ENCODE data around the gene LRP8.

LRP8 gene

GRCh38 chr1:53324321-53324720, 3.5 kb downstream of the LRP8 start:
- DNase-seq (ENCODE audit: low read depth in 2 of 2), result no peak

DNA sequence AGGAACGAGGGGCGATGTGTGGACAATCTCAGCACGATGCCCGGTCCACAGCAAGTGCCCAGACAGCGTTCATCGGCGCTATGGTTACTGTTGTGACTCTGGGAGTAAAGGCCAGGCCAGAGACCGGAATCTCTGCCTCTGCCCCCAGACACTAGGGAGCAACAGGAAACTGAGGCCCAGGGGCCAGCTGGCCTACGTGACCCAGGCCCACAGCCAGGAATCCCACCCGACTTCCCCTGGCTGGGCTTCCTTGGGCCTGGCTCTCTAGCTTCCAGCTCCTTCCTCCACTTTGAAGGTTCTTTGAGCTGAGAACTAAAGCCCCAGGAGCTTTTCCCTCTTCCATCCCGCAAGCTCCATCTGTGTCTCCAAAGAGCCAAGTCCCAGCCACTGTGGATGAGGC, 4.6 kb downstream of the LRP8 start:
- no peak for DNase-seq (ENCODE audit: low read depth in 2 of 2)

DNA sequence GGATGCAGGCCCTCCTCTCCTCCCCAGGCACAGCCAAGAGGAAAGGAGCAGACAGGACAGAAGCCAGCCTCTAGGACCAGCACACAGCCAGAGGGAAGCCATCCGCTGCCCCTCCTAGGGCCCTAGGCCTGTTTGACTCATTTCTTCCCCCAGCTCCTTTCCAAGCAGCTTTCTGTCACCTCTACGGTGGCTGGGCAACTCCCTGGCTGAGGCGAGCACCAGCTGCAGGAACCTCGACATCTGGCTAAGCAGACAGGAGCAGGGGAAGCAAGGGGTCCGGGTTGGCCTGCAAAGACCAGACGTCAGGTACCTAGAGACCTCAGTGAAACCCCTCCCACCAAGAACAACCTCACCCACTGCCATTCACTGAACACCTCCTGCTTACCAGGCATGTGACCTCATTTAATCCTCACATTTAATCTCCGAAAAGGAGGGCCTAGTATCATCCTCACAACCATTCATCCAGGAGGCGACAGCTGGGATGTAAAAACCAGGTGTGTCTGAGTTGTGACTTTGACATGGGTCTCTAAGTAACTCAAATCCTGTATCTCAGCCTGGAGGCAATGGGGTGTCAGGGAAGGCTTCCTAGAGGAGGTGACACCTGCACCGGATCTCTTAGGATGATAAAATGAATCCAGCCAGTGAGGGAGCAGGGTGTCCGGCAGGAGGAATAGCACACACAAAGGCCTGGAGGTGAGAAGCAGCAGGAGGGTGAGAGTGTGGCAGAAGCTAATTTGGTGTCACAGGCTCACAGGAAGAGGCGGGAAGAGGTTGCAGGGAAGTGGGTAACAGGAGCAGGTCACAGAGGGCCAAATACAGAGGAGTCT, 5.9 kb downstream of the LRP8 start:
- no peak for DNase-seq (ENCODE audit: low read depth in 2 of 2)

GRCh38 chr1:53321366-53321765, 6.5 kb downstream of the LRP8 start:
- no peak for DNase-seq (ENCODE audit: low read depth in 2 of 2)

DNA sequence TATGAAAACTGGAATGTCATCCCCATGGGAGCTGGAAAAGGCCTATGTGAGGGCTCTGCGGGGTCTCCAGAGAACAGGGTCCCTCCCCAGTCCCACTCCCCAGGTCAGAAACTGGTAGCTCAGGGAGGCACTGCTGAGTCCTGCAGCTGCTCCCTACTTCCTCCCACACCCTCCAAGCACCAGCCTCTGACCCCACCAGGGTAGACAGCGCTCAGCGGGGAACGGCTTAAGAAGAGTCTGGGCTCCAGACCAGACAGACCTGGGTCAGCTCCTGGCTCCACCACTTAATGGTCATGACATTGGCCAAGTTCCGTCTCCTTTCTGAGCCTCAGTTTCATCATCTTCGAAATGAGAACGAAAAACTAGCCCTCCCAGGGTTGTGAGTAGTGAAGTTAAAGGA, 7.2 kb downstream of the LRP8 start:
- no peak for DNase-seq (ENCODE audit: low read depth in 2 of 2)

- DNase-seq (ENCODE audit: low read depth in 2 of 2), result no peak
Observed at GRCh38 chr1:53319296-53320101, 8.4 kb downstream of the LRP8 start.

DNA sequence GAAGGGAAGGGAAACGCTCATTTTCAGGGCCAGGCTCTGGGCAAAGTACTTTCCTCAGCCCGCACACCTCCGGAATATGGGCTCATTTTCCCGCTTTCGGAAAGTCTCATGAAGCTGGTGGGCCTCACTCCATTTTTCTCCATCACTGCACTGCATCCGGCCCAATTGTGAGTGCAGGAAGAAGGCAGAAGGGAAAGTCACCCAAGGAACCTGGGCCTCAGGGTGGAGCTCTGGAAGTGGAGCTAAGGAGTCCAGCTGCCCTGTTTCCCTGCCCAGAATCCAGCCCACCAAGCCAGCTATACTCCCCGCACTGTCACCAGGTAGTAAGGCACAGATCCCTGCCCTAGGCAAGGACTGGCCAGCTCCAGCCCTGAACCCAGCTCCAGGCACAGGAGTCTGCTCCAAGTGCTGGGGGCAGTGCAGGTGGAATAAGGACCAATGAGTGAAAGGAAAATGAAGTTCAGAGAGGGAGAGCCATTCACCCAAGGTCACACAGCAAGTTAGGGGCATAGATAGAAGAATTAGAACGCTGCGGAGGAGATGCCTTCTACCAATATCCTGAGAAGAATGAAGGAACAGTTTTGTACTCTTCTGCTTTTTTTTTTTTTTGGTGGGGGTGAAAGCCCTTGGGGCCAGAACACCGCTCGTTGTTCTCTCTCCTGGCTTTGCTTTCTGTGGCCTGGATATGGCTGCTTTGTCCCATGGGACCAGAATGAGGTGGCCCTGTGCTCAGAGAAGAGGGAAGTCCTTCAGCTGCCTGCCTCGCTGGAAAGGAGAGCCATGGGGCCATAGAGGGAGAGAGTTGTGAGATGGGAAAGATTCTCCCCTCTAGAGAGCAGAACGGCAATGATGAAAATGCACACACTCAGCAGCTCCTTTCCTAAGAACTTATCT, 10.0 kb downstream of the LRP8 start:
- DNase-seq (ENCODE audit: low read depth in 2 of 2), result no peak

- no peak for DNase-seq (ENCODE audit: low read depth in 2 of 2)
Observed at GRCh38 chr1:53316766-53317581, 10.9 kb downstream of the LRP8 start.

DNA sequence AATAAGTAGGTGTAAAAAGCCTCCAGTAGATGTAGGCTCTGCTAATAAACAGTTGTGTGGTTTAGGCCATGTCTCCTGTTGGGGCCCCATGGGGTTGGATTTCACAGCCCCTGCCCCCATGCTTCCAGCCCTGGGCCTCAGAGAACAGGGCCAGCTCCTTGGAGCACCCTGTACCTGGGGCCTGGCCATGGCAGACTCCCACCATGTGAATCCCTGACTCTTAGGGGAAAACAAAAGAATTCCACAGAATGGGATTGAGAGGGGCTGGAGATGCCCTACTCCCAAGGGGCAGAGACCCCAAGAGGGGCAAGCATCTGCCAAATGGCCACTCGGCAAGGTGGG, 11.5 kb downstream of the LRP8 start:
- DNase-seq (ENCODE audit: low read depth in 2 of 2), result no peak

DNA sequence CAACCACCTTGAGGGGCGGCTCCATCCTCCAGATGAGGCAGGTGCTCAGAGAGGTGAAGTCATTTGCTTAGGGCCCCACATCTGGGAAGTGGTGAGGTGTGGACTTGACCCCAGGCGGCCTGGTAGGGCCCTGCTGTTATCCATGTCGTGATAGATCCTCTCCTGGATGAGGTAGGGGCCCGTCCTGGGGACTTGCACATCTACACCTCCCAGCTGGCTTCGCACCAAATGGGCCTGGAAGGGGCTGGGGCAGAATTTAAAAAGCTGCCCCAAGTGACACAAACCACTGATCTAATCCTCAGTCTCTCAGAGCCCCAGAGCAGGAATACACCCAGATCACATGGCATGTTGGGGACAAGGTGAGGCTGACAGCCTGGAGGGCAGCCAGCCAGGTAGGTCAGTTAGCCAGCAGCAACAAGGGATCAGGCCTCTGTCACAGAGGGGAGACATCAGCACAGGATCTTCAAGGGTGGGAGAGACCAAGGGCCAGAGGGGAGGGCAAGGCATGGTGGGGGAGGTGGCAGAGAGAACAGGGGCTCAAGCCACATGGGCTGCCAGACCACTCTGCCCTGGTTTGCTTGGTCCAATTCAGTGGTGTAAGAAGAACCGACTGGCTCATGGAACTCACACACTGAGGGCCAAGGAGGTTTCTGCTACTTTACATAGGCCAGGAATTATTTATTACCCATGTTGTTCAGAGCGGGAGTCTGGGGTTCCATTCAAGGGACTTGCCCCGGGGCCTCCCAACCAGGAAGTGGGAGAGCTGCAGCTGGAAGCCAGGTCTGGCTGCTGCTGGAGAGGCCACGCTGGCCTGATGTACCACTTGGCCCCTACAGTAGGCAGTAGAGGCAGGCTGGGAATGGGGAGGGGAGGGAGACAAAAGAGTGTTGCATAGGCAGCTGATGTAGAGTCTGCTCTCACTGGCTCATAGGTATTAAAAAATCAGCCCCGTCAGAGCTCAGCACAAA, 12.1 kb downstream of the LRP8 start:
- DNase-seq (ENCODE audit: low read depth in 2 of 2), result no peak

DNA sequence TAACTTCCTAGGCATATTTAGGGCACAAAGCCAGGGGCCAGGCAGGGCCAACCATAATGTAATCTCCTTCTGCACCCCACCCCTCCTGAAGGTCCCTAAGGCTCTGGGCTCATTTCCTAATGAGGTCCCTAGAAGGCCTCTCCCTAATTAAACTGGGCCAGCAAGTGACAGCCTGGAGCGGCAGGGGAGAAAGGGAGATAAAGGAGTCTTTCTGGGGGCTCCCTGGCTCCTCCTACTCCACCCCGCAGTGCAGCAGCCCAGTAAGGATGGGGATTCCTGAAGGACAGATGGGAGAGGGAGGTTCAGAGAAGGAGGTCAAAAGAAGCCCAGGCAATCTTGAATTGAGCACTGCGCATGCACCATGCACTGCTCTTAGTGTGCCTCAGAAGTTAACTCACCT, 12.8 kb downstream of the LRP8 start:
- DNase-seq (ENCODE audit: low read depth in 2 of 2), result no peak

- no peak for DNase-seq (ENCODE audit: low read depth in 2 of 2)
Observed at GRCh38 chr1:53314606-53315005, 13.3 kb downstream of the LRP8 start.

- DNase-seq (ENCODE audit: low read depth in 2 of 2), result no peak
Observed at GRCh38 chr1:53314096-53314495, 13.8 kb downstream of the LRP8 start.

DNA sequence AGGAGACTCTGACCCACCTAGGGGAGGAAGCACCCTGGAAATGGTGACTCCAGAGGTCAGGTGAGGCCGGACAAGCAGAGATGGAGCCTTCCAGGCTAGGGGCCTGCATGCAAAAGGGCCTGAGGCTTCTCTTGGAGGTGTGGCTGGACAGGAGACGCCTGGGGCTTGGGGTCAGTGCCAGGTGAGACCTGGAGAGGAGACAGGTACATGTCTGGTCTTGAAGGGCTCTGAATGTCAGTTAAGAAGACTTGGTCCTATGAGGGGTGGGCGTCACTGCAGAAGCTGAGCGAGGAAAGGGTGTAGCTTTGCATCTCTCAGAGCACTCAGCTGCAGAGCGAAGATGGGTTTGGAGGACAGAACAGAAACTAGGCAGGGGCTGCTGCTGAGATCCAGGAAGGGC, 14.3 kb downstream of the LRP8 start:
- DNase-seq (ENCODE audit: low read depth in 2 of 2), result no peak

GRCh38 chr1:53311702-53312305, 16.1 kb downstream of the LRP8 start:
- no peak for DNase-seq (ENCODE audit: low read depth in 2 of 2)

GRCh38 chr1:53310847-53311681, 16.8 kb downstream of the LRP8 start:
- DNase-seq (ENCODE audit: low read depth in 2 of 2), result no peak

GRCh38 chr1:53309802-53310201, 18.1 kb downstream of the LRP8 start:
- DNase-seq (ENCODE audit: low read depth in 2 of 2), result no peak

DNA sequence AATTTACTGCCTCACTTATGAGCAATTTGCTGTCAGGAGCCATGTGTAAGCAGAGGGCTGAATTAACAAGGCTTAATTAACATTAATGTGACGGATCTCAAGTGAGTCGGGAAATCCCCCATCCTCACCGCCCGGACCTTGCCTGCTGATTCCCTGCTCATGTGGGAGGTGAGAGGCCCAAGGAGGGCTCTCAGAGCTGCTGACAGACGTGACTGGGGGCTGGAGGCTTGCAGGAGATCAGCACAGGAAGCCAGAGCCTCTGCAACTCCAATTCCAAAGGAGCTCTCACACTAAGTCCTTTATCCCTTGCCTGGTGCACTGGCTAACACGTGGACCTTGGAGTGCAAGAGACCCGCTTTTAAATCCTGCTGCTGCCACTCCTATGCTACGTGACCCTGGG, 19.4 kb downstream of the LRP8 start:
- no peak for DNase-seq (ENCODE audit: low read depth in 2 of 2)

DNA sequence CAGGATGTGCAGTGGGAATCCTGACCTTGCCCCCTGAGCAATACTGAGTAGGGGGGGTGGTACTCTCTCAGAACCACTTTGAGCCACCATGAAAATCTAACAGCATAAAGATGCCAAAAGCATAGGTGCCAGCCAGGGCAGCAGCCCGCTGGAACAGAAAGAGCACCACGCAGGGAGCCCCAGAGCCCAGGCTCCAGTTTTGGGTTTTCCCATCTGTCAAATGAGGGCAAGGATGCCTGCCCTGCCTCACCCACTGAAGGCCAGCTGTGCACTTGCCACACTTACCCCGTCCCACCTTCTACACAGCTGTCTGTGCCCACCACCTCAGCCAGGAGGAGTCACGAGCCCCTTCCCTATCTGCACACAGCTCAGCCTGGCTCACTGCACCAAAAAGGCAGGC, 20.8 kb downstream of the LRP8 start:
- no peak for DNase-seq (ENCODE audit: low read depth in 2 of 2)
